Fibroblast of mammary gland (primary cell): ENCODE measurements around the gene PLEKHB2.

Experiments used
- DNase-seq: peaks from one replicate; pipeline ENCODE4 v3.0.0-alpha.2; 2010; ENCODE audit warnings: low read depth
- H3K4me3 ChIP-seq: 2 replicates; pipeline ENCODE4 v1.5.1; 2011; ENCODE audit warnings: low read depth, mild to moderate bottlenecking, low read length, moderate library complexity; ENCODE audit not compliant: control insufficient read depth
- CTCF ChIP-seq: conservative IDR thresholded peaks from 2 replicates; pipeline ENCODE4 v1.5.1; 2011; ENCODE audit warnings: low read depth, low read length, inconsistent platforms; ENCODE audit not compliant: control insufficient read depth, insufficient read depth

Gene PLEKHB2

GRCh38 chr2:131127076-131127475 lies 21.9 kb downstream of the PLEKHB2 start:
- no peak overlapping the region for H3K4me3 ChIP-seq
- TF ChIP-seq CTCF: no peak
- no peak for DNase-seq

DNA sequence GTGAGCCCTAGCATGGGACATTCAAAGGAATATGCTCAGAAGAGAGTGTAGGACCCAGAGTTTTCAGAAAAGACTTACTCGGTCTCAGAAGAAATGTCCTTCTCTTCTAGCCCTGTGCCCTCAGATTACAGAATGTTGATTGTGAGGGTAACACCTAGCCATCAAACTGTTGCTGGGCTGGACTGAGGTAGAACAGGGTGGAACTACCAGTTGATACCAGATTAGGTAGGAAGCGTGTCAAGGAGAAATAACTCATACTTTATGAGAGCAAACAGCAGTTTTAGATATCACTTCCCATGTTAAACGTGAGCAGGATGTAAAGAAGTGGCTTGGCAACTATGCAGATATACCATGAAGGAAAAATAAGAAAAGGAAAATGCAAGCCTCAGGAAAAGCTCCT lies 22.8 kb downstream of the PLEKHB2 start:
- TF ChIP-seq CTCF: no peak
- no peak for DNase-seq

DNA sequence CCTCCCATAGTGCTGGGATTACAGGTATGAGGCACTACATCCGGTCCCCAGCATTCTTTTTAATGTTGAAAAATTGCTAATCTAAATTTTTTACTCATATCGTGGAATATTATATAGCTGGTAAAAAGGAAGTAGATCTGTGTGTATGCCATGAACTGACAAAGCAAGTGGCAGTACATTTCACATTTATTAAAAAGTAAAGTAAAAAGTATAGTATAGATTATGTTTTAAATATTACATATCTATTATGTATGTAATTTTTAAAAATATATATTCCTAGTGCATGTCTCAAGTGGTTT lies 25.1 kb downstream of the PLEKHB2 start:
- no peak for DNase-seq
- no peak for TF ChIP-seq CTCF
- H3K4me3 ChIP-seq: no peak overlapping the region

More for the DNA sequence above, 22.8 kb downstream of the PLEKHB2 start:
- H3K4me3 ChIP-seq: no peak overlapping the region

- no peak overlapping the region for H3K4me3 ChIP-seq
- TF ChIP-seq CTCF: no peak
- DNase-seq: no peak
These were observed 27.6 kb downstream of the PLEKHB2 start for GRCh38 chr2:131132729-131133128.

DNA sequence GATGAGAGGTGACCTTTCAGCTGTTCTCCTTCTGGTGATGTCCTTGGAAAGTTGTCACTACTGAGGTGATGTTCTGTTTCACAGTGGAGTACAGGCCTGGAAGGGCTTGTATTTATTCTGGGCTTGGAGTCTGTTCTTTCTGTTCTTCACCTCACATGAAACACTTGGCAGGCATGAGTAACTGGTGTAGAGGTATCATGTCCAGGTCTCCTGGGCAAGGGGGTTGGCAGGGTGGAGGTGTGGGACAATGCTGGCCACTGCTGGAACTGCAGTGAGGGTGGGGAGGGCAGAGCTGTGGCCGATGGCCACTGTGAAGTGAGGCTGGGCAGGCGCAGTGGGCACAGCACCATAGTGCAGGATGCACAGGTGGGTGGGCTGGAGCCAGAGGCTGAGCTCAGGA lies 35.4 kb downstream of the PLEKHB2 start:
- TF ChIP-seq CTCF: no peak
- DNase-seq: no peak
- H3K4me3 ChIP-seq: no peak overlapping the region

GRCh38 chr2:131142849-131143248 lies 37.7 kb downstream of the PLEKHB2 start:
- H3K4me3 ChIP-seq: no peak overlapping the region
- TF ChIP-seq CTCF: no peak
- DNase-seq: no peak

DNA sequence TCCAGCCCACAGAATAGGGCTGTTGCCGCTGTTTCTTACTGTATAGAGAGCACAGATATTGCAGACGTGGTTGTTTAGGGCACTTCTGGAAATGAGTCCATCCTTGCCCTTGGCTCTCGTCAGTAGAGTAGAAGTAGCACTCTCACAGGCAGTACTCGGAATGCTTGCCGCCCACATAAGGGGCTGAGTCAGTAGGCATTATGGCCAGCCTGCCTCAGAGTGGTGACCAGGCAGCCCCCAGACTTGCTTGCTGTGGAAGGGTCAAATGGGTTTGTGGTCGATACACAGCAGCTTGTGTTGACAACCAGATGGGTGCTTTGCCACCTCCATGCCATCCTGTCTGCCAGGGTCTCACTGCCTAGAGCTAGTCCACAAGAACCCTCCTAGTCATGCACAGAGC lies 38.7 kb downstream of the PLEKHB2 start:
- H3K4me3 ChIP-seq: no peak overlapping the region
- peak; percentile 41 for DNase-seq
- TF ChIP-seq CTCF: no peak
